ENCODE measurements around the gene THBD. TPM values are rescaled to one million over a fixed set of nuclear protein-coding genes. Genes with fewer than 3 reads are reported as not detected.

Gene THBD
- total RNA-seq, 1 donor from 2014 or later = 13.8 TPM

DNA sequence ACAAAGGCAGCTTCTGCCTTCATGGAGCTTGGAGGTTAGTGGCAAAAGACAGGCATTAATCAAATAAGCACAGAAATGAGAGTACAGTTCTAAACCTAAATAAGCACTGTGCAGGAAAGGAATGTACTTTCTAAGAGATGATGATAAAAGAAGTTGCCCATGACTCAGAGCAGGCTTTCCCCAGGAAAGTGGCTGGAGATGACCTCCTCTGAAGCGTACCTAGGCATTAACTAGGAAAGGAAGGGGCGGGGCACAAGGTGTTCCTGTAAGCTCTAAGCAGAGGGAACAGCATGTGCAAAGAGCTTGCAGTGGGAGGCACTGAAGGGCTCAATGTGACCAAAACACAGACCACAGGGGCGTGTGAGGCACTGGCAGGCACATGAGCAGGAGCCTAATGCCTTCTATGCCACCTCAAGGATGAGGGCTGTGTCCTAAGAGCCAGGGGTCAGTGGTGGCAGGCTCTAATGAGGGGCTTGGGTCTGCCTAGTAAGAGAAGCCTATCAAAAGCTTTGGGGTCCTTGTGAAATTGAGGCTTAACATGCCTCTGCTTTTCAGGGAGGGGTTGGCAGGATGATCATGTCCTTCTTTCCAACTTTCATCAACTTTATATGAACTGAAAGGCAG is 9.5 kb downstream of the THBD start:
- no peaks in the 10 kb centered on the region for H3K36me3 ChIP-seq
- no peaks in the 10 kb centered on the region for H3K9me3 ChIP-seq (replicated peaks)
- peaks cover 24% of the 10 kb centered on the region for H3K4me1 ChIP-seq
- H3K4me3 ChIP-seq = no peak overlapping the region
- intact Hi-C loops (cut with micrococcal nuclease) = loop anchor here (10.0 kb wide), 1 partner anchor 175 kb away; no protein-coding TSS in a partner anchor
- DNase-seq = no peak
- H3K27ac ChIP-seq (replicated peaks) = no peak overlapping the region
- peaks cover 100% of the 10 kb centered on the region for H3K27me3 ChIP-seq (ENCODE audit: low read depth)
- no peak for TF ChIP-seq CTCF (IDR thresholded peaks at IDR 0.05; ENCODE audit: borderline replicate concordance)

DNA sequence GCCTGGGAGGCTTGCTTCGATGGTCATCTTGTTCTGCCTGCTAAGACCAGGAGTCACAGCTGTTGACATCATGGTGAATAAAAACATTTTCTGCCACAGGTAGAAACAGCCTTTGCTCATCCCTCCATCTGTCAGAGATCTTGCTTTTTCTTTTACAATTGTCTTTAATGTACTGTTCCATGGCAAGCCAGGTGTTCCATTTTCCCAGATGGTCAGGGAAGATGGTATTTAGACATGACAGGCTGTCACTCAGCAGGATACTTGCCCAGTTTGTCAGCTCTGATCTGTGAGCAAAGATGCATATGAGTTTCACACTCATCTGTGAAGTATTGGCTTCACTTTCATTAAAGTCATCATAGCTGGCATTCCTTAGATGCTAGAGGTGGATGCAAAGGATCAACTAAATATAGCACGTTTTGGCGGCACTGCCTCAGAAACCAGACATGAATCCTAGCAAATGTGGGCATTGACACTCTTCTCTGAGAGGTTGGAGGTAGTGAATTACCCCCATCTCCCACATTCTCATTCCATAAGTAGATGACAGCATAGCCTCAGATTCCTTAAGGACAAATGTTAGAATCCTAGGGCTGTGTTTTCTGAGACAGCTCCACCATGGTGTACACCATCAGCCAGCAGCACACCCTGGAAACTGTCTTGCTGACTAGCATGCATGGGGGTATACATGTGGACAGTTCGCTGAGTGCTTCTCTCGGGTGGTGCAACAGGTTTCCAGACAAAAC is 10.2 kb downstream of the THBD start:
- H3K9me3 ChIP-seq (replicated peaks) = no peaks in the 10 kb centered on the region
- peaks cover 19% of the 10 kb centered on the region for H3K4me1 ChIP-seq
- H3K27me3 ChIP-seq (ENCODE audit: low read depth) = peaks cover 100% of the 10 kb centered on the region
- intact Hi-C loops (cut with micrococcal nuclease) = no loop called here
- no peak for DNase-seq
- no peaks in the 10 kb centered on the region for H3K36me3 ChIP-seq
- no peak for TF ChIP-seq CTCF (IDR thresholded peaks at IDR 0.05; ENCODE audit: borderline replicate concordance)
- no peak overlapping the region for H3K4me3 ChIP-seq
- H3K27ac ChIP-seq (replicated peaks) = no peak overlapping the region

DNA sequence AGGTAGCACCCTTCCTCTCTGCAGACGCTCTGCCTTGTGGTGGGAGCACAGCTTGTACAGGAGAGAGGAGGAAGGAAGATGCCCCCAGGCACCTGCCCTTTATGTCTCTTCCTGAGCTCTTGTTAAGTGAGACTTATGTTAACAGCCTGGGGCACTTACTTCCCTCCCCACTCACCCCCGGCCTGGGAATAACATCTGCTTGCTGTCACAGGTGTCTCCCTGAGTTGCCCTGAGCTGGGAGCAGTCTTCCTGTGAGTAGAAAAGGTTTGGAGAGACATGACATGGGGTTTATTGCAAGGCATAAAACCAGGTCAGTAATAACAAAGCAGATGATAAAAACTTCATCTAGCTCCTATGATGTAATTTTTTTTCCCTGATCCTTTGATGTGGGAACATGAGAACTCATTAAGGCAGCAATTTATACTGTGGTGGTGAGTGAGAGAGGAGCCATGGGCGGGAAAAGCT is 12.4 kb downstream of the THBD start:
- intact Hi-C loops (cut with micrococcal nuclease) = no loop called here
- no peak for TF ChIP-seq CTCF (IDR thresholded peaks at IDR 0.05; ENCODE audit: borderline replicate concordance)
- Histone ChIP-seq H3K36me3 (no peaks in the 10 kb centered on the region), H3K4me1 (peaks cover 20% of the 10 kb centered on the region), H3K27me3 (ENCODE audit: low read depth) (peaks cover 87% of the 10 kb centered on the region), H3K9me3 (replicated peaks) (no peaks in the 10 kb centered on the region), H3K4me3 (no peak overlapping the region), H3K27ac (replicated peaks) (no peak overlapping the region)
- no peak for DNase-seq

DNA sequence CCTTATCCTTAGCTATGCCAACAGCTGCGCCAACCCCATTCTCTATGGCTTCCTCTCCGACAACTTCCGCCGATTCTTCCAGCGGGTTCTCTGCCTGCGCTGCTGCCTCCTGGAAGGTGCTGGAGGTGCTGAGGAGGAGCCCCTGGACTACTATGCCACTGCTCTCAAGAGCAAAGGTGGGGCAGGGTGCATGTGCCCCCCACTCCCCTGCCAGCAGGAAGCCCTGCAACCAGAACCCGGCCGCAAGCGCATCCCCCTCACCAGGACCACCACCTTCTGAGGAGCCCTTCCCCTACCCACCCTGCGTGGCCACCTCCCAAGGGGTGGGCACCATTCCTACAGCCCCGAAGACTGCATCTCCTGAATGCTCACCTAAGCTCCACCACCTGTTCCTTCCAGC is 13.1 kb downstream of the THBD start:
- no peak for DNase-seq
- Histone ChIP-seq H3K9me3 (replicated peaks) (no peaks in the 10 kb centered on the region), H3K4me1 (peaks cover 25% of the 10 kb centered on the region), H3K27ac (replicated peaks) (no peak overlapping the region), H3K27me3 (ENCODE audit: low read depth) (peaks cover 80% of the 10 kb centered on the region), H3K36me3 (no peaks in the 10 kb centered on the region), H3K4me3 (no peak overlapping the region)
- TF ChIP-seq CTCF (IDR thresholded peaks at IDR 0.05; ENCODE audit: borderline replicate concordance) = no peak
- intact Hi-C loops (cut with micrococcal nuclease) = no loop called here

DNA sequence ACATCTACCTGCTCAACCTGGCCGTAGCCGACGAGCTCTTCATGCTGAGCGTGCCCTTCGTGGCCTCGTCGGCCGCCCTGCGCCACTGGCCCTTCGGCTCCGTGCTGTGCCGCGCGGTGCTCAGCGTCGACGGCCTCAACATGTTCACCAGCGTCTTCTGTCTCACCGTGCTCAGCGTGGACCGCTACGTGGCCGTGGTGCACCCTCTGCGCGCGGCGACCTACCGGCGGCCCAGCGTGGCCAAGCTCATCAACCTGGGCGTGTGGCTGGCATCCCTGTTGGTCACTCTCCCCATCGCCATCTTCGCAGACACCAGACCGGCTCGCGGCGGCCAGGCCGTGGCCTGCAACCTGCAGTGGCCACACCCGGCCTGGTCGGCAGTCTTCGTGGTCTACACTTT is 13.7 kb downstream of the THBD start:
- Histone ChIP-seq H3K27ac (replicated peaks) (no peak overlapping the region), H3K36me3 (no peaks in the 10 kb centered on the region), H3K4me1 (peaks cover 27% of the 10 kb centered on the region), H3K9me3 (replicated peaks) (no peaks in the 10 kb centered on the region), H3K27me3 (ENCODE audit: low read depth) (peaks cover 76% of the 10 kb centered on the region), H3K4me3 (peak overlapping the region; percentile 54)
- intact Hi-C loops (cut with micrococcal nuclease) = no loop called here
- no peak for TF ChIP-seq CTCF (IDR thresholded peaks at IDR 0.05; ENCODE audit: borderline replicate concordance)
- no peak for DNase-seq
